Measurements from ENCODE around the gene DNM3.

DNM3 gene

GRCh38 chr1:172443666-172444453 lies 602.6 kb downstream of the DNM3 start, which contains the start of gene PIGC (continued):
- TF ChIP-seq ZNF654 (tag by site-specific recombination; IDR thresholded peaks at IDR 0.05; ENCODE audit: low read depth) (peak; percentile 68), ZBTB1 (tag by site-specific recombination; IDR thresholded peaks at IDR 0.05) (no peak), ZNF670 (tag by site-specific recombination; IDR thresholded peaks at IDR 0.05; ENCODE audit: low read depth) (no peak), HIC1 (tag by site-specific recombination; IDR thresholded peaks at IDR 0.05) (no peak), ATF2 (tag by site-specific recombination; IDR thresholded peaks at IDR 0.05; ENCODE audit: low read depth) (no peak), KLF9 (tag by site-specific recombination; IDR thresholded peaks at IDR 0.05; ENCODE audit: low read depth) (no peak), YY1 (tag by site-specific recombination; IDR thresholded peaks at IDR 0.05) (no peak), ZNF473 (tag by site-specific recombination; IDR thresholded peaks at IDR 0.05) (no peak), ZNF391 (tag by site-specific recombination; IDR thresholded peaks at IDR 0.05; ENCODE audit: borderline replicate concordance, low read depth) (peak; percentile 54; the same call in 1 of the 2 replicates), ZNF221 (tag by site-specific recombination; IDR thresholded peaks at IDR 0.05; ENCODE audit: borderline replicate concordance) (no peak), ZNF366 (tag by site-specific recombination; conservative IDR thresholded peaks at IDR 0.05) (no peak), ZNF133 (tag by site-specific recombination; IDR thresholded peaks at IDR 0.05) (no peak), ZNF423 (tag by site-specific recombination; IDR thresholded peaks at IDR 0.05) (peak; percentile 95), ZNF785 (tag by site-specific recombination; IDR thresholded peaks at IDR 0.05) (peak; percentile 51; the same call in 1 of the 2 replicates), ZBTB20 (tag by site-specific recombination; IDR thresholded peaks at IDR 0.05) (peak; percentile 87; the same call in 1 of the 2 replicates), GFI1B (tag by site-specific recombination; IDR thresholded peaks at IDR 0.05) (no peak), ZNF600 (tag by site-specific recombination; IDR thresholded peaks at IDR 0.05) (peak; percentile 47; the same call in 1 of the 2 replicates), WT1 (tag by site-specific recombination; IDR thresholded peaks at IDR 0.05) (0 out of 2 replicates have a peak, but pooled peaks have one; percentile 15), ZNF621 (tag by site-specific recombination; IDR thresholded peaks at IDR 0.05) (no peak), ZNF214 (tag by site-specific recombination; IDR thresholded peaks at IDR 0.05; ENCODE audit: borderline replicate concordance) (no peak), ZNF157 (tag by site-specific recombination; IDR thresholded peaks at IDR 0.05) (no peak), ZNF404 (tag by site-specific recombination; IDR thresholded peaks at IDR 0.05) (no peak)
- TF ChIP-seq, protein P1, sequence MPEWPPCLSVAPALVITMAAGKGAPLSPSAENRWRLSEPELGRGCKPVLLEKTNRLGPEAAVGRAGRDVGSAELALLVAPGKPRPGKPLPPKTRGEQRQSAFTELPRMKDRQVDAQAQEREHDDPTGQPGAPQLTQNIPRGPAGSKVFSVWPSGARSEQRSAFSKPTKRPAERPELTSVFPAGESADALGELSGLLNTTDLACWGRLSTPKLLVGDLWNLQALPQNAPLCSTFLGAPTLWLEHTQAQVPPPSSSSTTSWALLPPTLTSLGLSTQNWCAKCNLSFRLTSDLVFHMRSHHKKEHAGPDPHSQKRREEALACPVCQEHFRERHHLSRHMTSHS (tag by site-specific recombination; IDR thresholded peaks at IDR 0.05) = no peak
- TF ChIP-seq, protein P2, sequence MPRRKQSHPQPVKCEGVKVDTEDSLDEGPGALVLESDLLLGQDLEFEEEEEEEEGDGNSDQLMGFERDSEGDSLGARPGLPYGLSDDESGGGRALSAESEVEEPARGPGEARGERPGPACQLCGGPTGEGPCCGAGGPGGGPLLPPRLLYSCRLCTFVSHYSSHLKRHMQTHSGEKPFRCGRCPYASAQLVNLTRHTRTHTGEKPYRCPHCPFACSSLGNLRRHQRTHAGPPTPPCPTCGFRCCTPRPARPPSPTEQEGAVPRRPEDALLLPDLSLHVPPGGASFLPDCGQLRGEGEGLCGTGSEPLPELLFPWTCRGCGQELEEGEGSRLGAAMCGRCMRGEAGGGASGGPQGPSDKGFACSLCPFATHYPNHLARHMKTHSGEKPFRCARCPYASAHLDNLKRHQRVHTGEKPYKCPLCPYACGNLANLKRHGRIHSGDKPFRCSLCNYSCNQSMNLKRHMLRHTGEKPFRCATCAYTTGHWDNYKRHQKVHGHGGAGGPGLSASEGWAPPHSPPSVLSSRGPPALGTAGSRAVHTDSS (tag by site-specific recombination; IDR thresholded peaks at IDR 0.05) = no peak
- TF ChIP-seq, protein P3, sequence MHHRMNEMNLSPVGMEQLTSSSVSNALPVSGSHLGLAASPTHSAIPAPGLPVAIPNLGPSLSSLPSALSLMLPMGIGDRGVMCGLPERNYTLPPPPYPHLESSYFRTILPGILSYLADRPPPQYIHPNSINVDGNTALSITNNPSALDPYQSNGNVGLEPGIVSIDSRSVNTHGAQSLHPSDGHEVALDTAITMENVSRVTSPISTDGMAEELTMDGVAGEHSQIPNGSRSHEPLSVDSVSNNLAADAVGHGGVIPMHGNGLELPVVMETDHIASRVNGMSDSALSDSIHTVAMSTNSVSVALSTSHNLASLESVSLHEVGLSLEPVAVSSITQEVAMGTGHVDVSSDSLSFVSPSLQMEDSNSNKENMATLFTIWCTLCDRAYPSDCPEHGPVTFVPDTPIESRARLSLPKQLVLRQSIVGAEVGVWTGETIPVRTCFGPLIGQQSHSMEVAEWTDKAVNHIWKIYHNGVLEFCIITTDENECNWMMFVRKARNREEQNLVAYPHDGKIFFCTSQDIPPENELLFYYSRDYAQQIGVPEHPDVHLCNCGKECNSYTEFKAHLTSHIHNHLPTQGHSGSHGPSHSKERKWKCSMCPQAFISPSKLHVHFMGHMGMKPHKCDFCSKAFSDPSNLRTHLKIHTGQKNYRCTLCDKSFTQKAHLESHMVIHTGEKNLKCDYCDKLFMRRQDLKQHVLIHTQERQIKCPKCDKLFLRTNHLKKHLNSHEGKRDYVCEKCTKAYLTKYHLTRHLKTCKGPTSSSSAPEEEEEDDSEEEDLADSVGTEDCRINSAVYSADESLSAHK (tag by site-specific recombination; IDR thresholded peaks at IDR 0.05) = no peak
- TF ChIP-seq, protein P4, sequence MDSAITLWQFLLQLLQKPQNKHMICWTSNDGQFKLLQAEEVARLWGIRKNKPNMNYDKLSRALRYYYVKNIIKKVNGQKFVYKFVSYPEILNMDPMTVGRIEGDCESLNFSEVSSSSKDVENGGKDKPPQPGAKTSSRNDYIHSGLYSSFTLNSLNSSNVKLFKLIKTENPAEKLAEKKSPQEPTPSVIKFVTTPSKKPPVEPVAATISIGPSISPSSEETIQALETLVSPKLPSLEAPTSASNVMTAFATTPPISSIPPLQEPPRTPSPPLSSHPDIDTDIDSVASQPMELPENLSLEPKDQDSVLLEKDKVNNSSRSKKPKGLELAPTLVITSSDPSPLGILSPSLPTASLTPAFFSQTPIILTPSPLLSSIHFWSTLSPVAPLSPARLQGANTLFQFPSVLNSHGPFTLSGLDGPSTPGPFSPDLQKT (IDR thresholded peaks at IDR 0.05; ENCODE audit: borderline replicate concordance, low read depth, low read length) = no peak
- TF ChIP-seq, protein P5, sequence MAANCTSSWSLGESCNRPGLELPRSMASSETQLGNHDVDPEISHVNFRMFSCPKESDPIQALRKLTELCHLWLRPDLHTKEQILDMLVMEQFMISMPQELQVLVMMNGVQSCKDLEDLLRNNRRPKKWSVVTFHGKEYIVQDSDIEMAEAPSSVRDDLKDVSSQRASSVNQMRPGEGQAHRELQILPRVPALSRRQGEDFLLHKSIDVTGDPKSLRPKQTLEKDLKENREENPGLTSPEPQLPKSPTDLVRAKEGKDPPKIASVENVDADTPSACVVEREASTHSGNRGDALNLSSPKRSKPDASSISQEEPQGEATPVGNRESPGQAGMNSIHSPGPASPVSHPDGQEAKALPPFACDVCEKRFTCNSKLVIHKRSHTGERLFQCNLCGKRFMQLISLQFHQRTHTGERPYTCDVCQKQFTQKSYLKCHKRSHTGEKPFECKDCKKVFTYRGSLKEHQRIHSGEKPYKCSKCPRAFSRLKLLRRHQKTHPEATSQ (tag by site-specific recombination; IDR thresholded peaks at IDR 0.05) = no peak
